Measurements from ENCODE around the gene MAP3K10.

DNA sequence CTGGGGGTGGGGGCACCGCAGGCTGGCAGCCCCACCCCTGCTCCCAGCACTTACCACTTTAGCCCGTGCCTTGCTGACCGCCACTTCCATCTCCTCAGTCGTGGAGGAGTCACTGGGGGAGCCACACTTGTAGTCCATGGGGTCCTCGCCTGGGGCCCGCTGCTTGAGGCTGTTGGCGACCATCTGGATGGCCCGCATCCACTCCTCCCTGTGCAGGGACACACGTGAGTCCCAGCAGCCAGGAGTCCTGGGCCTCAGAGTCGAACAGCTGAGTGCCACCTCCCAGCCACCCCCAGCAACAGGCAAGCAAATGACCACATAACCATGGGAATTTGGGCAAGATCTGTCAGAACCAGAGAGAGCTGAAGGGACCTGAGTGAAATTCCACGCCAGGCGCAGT is 51.3 kb downstream of the MAP3K10 start:
- TF ChIP-seq, protein P1, sequence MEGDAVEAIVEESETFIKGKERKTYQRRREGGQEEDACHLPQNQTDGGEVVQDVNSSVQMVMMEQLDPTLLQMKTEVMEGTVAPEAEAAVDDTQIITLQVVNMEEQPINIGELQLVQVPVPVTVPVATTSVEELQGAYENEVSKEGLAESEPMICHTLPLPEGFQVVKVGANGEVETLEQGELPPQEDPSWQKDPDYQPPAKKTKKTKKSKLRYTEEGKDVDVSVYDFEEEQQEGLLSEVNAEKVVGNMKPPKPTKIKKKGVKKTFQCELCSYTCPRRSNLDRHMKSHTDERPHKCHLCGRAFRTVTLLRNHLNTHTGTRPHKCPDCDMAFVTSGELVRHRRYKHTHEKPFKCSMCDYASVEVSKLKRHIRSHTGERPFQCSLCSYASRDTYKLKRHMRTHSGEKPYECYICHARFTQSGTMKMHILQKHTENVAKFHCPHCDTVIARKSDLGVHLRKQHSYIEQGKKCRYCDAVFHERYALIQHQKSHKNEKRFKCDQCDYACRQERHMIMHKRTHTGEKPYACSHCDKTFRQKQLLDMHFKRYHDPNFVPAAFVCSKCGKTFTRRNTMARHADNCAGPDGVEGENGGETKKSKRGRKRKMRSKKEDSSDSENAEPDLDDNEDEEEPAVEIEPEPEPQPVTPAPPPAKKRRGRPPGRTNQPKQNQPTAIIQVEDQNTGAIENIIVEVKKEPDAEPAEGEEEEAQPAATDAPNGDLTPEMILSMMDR (conservative IDR thresholded peaks at IDR 0.05; ENCODE audit: low read depth, low read length), result no peak
- TF ChIP-seq EZH2phosphoT487 (IDR thresholded peaks at IDR 0.05; ENCODE audit: borderline replicate concordance, low read length), result no peak
